Suprapubic skin (tissue), 4 donors: Measurements from ENCODE around the gene TRIM68.

ENCODE experiments used
- EP300 ChIP-seq: sonication (generic); formaldehyde crosslinking; IDR thresholded peaks from one replicate; pipeline ENCODE4 v1.6.1; 2017; ENCODE audit warnings: antibody characterized with exemption
- POLR2AphosphoS5 ChIP-seq, 3 donors: sonication (generic); formaldehyde crosslinking; IDR thresholded peaks; one replicate each; pipeline ENCODE4 v1.6.1; 2017; ENCODE audit warnings: antibody characterized with exemption in 3 of 3
- TF ChIP-seq, protein P1 (sequence below), 2 donors: fragments of 200-600 bp in 1 of 2; fragments of 450-650 bp in 1 of 2; sonication (generic) in 1 of 2; IDR thresholded peaks; one replicate each; pipeline ENCODE4 v1.5.1; 2016 to 2019; ENCODE audit warnings: antibody characterized with exemption in 2 of 2, mild to moderate bottlenecking in 1 of 2, moderate library complexity in 1 of 2

DNA sequence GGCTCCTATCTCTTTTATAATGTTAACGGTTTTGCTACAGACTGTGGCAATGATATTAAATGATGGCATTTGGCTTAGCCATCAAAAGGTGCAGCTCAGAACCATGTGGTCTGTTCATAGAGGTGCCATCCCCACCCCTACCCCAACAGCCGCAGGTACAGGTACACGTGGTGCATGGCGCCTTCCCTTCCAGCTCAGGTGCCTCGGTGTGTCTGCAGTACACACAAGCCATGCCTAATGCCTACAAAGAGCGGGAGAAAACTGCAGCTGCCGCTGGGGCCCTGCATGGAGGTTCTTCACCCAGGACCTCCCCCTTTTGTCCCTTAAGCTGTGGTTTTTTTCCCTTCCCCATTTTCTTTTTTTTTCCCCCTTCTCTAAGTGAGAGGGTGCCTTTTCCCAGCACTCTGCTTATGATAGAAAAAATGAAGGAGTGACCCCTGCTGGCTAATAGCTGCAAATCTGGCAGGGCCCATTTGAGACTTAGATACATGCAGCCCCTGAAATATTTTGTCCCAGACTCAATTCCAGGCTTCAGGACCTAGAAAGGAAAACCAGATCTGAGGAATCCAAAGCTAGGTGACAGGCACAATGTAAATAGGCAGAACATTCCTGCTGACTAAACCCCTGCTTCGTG is 56.6 kb downstream of the TRIM68 start:
- TF ChIP-seq, protein P1, sequence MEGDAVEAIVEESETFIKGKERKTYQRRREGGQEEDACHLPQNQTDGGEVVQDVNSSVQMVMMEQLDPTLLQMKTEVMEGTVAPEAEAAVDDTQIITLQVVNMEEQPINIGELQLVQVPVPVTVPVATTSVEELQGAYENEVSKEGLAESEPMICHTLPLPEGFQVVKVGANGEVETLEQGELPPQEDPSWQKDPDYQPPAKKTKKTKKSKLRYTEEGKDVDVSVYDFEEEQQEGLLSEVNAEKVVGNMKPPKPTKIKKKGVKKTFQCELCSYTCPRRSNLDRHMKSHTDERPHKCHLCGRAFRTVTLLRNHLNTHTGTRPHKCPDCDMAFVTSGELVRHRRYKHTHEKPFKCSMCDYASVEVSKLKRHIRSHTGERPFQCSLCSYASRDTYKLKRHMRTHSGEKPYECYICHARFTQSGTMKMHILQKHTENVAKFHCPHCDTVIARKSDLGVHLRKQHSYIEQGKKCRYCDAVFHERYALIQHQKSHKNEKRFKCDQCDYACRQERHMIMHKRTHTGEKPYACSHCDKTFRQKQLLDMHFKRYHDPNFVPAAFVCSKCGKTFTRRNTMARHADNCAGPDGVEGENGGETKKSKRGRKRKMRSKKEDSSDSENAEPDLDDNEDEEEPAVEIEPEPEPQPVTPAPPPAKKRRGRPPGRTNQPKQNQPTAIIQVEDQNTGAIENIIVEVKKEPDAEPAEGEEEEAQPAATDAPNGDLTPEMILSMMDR (IDR thresholded peaks at IDR 0.05), result no peak
- no peak for TF ChIP-seq EP300
- no peak for TF ChIP-seq POLR2AphosphoS5 (IDR thresholded peaks at IDR 0.05)
